Calu3 (cell line): ENCODE measurements around the gene UMOD. TPM values are rescaled to one million over a fixed set of nuclear protein-coding genes. Genes with fewer than 3 reads are reported as not detected.

ENCODE experiments used
- BruUV-seq: library from RNA; stranded (reverse); fragments of 400-500 nt; replicated peaks from 2 replicates; lab custom pipeline; 2021; lab: Mats Ljungman, UMichigan
- CTCF ChIA-PET: fragments of 300-600 bp; sonication (Branson Sonifier 250); formaldehyde crosslinking; loops from one replicate; lab custom pipeline; 2022; ENCODE audit warnings: antibody characterized with exemption; lab: Charles Lee
- DNase-seq: peaks from one replicate; pipeline ENCODE4 v3.0.0; 2022
- H3K27ac Mint-ChIP-seq: one replicate; pipeline ENCODE4 v1.8.0; 2022; ENCODE audit warnings: mixed read lengths; ENCODE audit not compliant: unreplicated experiment
- H3K27me3 Mint-ChIP-seq: one replicate; pipeline ENCODE4 v1.8.0; 2022; ENCODE audit warnings: mixed read lengths; ENCODE audit not compliant: unreplicated experiment
- H3K36me3 Mint-ChIP-seq: one replicate; pipeline ENCODE4 v1.8.0; 2022; ENCODE audit warnings: mild to moderate bottlenecking, moderate library complexity, mixed read lengths; ENCODE audit not compliant: insufficient read depth, unreplicated experiment
- H3K4me1 Mint-ChIP-seq: one replicate; pipeline ENCODE4 v1.8.0; 2022; ENCODE audit warnings: mild to moderate bottlenecking, low read depth, mixed read lengths; ENCODE audit not compliant: unreplicated experiment
- H3K4me3 Mint-ChIP-seq: one replicate; pipeline ENCODE4 v1.8.0; 2022; ENCODE audit warnings: mild to moderate bottlenecking, low read depth, moderate library complexity, mixed read lengths; ENCODE audit not compliant: unreplicated experiment
- H3K9me3 Mint-ChIP-seq: one replicate; pipeline ENCODE4 v1.8.0; 2022; ENCODE audit warnings: low read depth, mixed read lengths; ENCODE audit not compliant: unreplicated experiment
- CTCF ChIP-seq: fragments of 200-600 bp; IDR thresholded peaks from one replicate; pipeline ENCODE4 v1.8.0; 2022; ENCODE audit warnings: antibody characterized with exemption; ENCODE audit not compliant: unreplicated experiment
- intact Hi-C: fragments of 100-400 bp; cut with micrococcal nuclease; formaldehyde crosslinking; loops from one replicate; pipeline ENCODE4 v1.10.0; 2022; ENCODE audit not compliant: unreplicated experiment
- total RNA-seq: library from RNA; stranded (reverse); gene quantifications from 2 replicates; pipeline ENCODE4 v1.2.3, GENCODE V29; 2022

Gene UMOD
- total RNA-seq, 1 experiment from 2014 or later, result not detected

GRCh38 chr16:20311548-20311947 lies 41.0 kb downstream of the UMOD start:
- no peak for TF ChIP-seq CTCF

GRCh38 chr16:20310421-20311395 lies 41.8 kb downstream of the UMOD start:
- TF ChIP-seq CTCF, result no peak
- Mint-ChIP-seq H3K4me1 (no peaks in the 10 kb centered on the region), H3K4me3 (no peak overlapping the region), H3K9me3 (peaks cover 2% of the 10 kb centered on the region), H3K27ac (no peak overlapping the region), H3K27me3 (peaks cover 76% of the 10 kb centered on the region), H3K36me3 (no peaks in the 10 kb centered on the region)
- CTCF ChIA-PET, result interaction anchor here (0.6 kb wide), 1 partner anchor 55 kb away, joined by 3 read pairs; no protein-coding TSS in a partner anchor
- intact Hi-C loops, result no loop called here
- DNase-seq, result no peak
- BruUV-seq, result no TSS peak

More at GRCh38 chr16:20311548-20311947, 41.0 kb downstream of the UMOD start:
- Mint-ChIP-seq H3K27me3 (peaks cover 76% of the 10 kb centered on the region), H3K9me3 (peaks cover 2% of the 10 kb centered on the region), H3K27ac (no peak overlapping the region), H3K36me3 (no peaks in the 10 kb centered on the region), H3K4me1 (no peaks in the 10 kb centered on the region), H3K4me3 (no peak overlapping the region)
- no peak for DNase-seq
- intact Hi-C loops, result no loop called here
- CTCF ChIA-PET, result interaction anchor here (2.0 kb wide), 1 partner anchor 11 kb away, joined by 5 read pairs; no protein-coding TSS in a partner anchor
- BruUV-seq, result no TSS peak

GRCh38 chr16:20309786-20310185 lies 42.7 kb downstream of the UMOD start:
- Mint-ChIP-seq H3K36me3 (no peaks in the 10 kb centered on the region), H3K27me3 (peaks cover 68% of the 10 kb centered on the region), H3K4me3 (no peak overlapping the region), H3K4me1 (no peaks in the 10 kb centered on the region), H3K27ac (no peak overlapping the region), H3K9me3 (peaks cover 2% of the 10 kb centered on the region)
- CTCF ChIA-PET, result interaction anchor here (1.8 kb wide), 1 partner anchor 10 kb away, joined by 8 read pairs; no protein-coding TSS in a partner anchor
- TF ChIP-seq CTCF, result no peak
- intact Hi-C loops, result loop anchor here (10.0 kb wide), 1 partner anchor 745 kb away; no protein-coding TSS in a partner anchor
- DNase-seq, result no peak
- BruUV-seq, result no TSS peak

- peaks cover 60% of the 10 kb centered on the region for H3K27me3 Mint-ChIP-seq
- DNase-seq, result no peak
- no TSS peak for BruUV-seq
- H3K9me3 Mint-ChIP-seq, result peaks cover 2% of the 10 kb centered on the region
- CTCF ChIA-PET, result interaction anchor here (1.8 kb wide), 1 partner anchor 9 kb away, joined by 8 read pairs; no protein-coding TSS in a partner anchor
- TF ChIP-seq CTCF, result no peak
- no peak overlapping the region for H3K4me3 Mint-ChIP-seq
- intact Hi-C loops, result loop anchor here (10.0 kb wide), 1 partner anchor 744 kb away; no protein-coding TSS in a partner anchor
- H3K36me3 Mint-ChIP-seq, result no peaks in the 10 kb centered on the region
- no peaks in the 10 kb centered on the region for H3K4me1 Mint-ChIP-seq
- H3K27ac Mint-ChIP-seq, result no peak overlapping the region
Observed at GRCh38 chr16:20308801-20309590, 43.5 kb downstream of the UMOD start.
